Inferior parietal cortex (tissue), 1 donor: ENCODE data around the gene LTBP4.
"Not testable (repeated sequence)": the region's sequence is repeated elsewhere in the genome, so short reads cannot be mapped to it uniquely, and the experiment has no call there.

Experiments
- DNase-seq: peaks from one replicate; pipeline ENCODE4 v3.0.0-alpha.2; 2016; ENCODE audit errors: extremely low spot score

The LTBP4 gene

GRCh38 chr19:40576585-40577451 lies 24.4 kb upstream of the LTBP4 start, which contains the start of gene SHKBP1:
Gene SHKBP1, plus strand, starts transcription at chr19:40576873. Its CDS starts 27 bp downstream, at chr19:40576900.
- DNase-seq = peak; percentile 97

- peak; percentile 57 for DNase-seq
These were observed 22.7 kb upstream of the LTBP4 start for GRCh38 chr19:40578442-40578908.

GRCh38 chr19:40580619-40581018 lies 20.6 kb upstream of the LTBP4 start:
- no peak for DNase-seq

GRCh38 chr19:40581531-40581930 lies 19.6 kb upstream of the LTBP4 start:
- DNase-seq = no peak

- no peak for DNase-seq
These were observed 18.7 kb upstream of the LTBP4 start for GRCh38 chr19:40582467-40582866.

- DNase-seq = no peak
These were observed 17.9 kb upstream of the LTBP4 start for GRCh38 chr19:40583283-40583682.

- DNase-seq = no peak
These were observed 17.2 kb upstream of the LTBP4 start for GRCh38 chr19:40584007-40584406.

GRCh38 chr19:40585241-40585981 lies 15.8 kb upstream of the LTBP4 start:
- no peak for DNase-seq

GRCh38 chr19:40585982-40586422 lies 15.2 kb upstream of the LTBP4 start:
- DNase-seq = no peak

GRCh38 chr19:40586611-40587010 lies 14.6 kb upstream of the LTBP4 start:
- no peak for DNase-seq

GRCh38 chr19:40588110-40588854 lies 12.9 kb upstream of the LTBP4 start:
- no peak for DNase-seq

GRCh38 chr19:40588926-40589569 lies 12.1 kb upstream of the LTBP4 start:
- no peak for DNase-seq

GRCh38 chr19:40589591-40590429 lies 11.4 kb upstream of the LTBP4 start:
- no peak for DNase-seq

GRCh38 chr19:40590464-40591265 lies 10.5 kb upstream of the LTBP4 start:
- no peak for DNase-seq

- not testable (repeated sequence) for DNase-seq
These were observed 9.4 kb upstream of the LTBP4 start for GRCh38 chr19:40591724-40592123.

- DNase-seq = peak; percentile 80
These were observed 9.0 kb upstream of the LTBP4 start for GRCh38 chr19:40592170-40592569.

- DNase-seq = no peak
These were observed 6.9 kb upstream of the LTBP4 start for GRCh38 chr19:40594255-40594654.

- no peak for DNase-seq
These were observed 6.5 kb upstream of the LTBP4 start for GRCh38 chr19:40594657-40595091.

GRCh38 chr19:40596608-40597328 lies 4.4 kb upstream of the LTBP4 start:
- no peak for DNase-seq
